IMR-90 (cell line): ENCODE results near the gene RNF213. TPM values are rescaled to one million over a fixed set of nuclear protein-coding genes. Genes with fewer than 3 reads are reported as not detected.

Source experiments
- ATAC-seq: fragments of 200-7000 bp; cut with Tn5 transposase; 2 replicates; pipeline ENCODE4 v1.9.1; 2020; ENCODE audit warnings: low read depth, mild to moderate bottlenecking, moderate library complexity
- BruUV-seq: library from RNA; stranded (reverse); fragments of 400-500 nt; replicated peaks from 2 replicates; lab custom pipeline; 2021; lab: Mats Ljungman, UMichigan
- CTCF ChIA-PET: fragments of 300-600 bp; formaldehyde crosslinking; extraction: SDS; loops from one replicate; lab custom pipeline; 2021; ENCODE audit warnings: antibody characterized with exemption; lab: Yijun Ruan, JAX
- POLR2A ChIA-PET: fragments of 300-600 bp; sonication (Branson Sonifier 250); formaldehyde crosslinking; loops from one replicate; lab custom pipeline; 2022; ENCODE audit warnings: antibody characterized with exemption; ENCODE audit not compliant: unreplicated experiment; lab: Charles Lee
- DNase-seq: peaks from one replicate; pipeline ENCODE4 v3.0.0; 2013
- H2AFZ ChIP-seq: replicated peaks from 2 replicates; pipeline ENCODE3; 2013; ENCODE audit warnings: low read length, mild to moderate bottlenecking; ENCODE audit not compliant: poor library complexity
- H2AK5ac ChIP-seq: 2 replicates; pipeline ENCODE4 v1.6.1; 2013; ENCODE audit warnings: low read depth, low read length, inconsistent platforms
- H2AK9ac ChIP-seq: replicated peaks from 2 replicates; pipeline ENCODE3; 2013; ENCODE audit warnings: mild to moderate bottlenecking, low read depth, low read length, moderate library complexity; ENCODE audit not compliant: poor library complexity
- H2BK120ac ChIP-seq: 2 replicates; pipeline ENCODE4 v1.6.1; 2013; ENCODE audit warnings: low read depth, low read length, inconsistent platforms
- H2BK15ac ChIP-seq: 3 replicates; pipeline ENCODE4 v1.6.1; 2013; ENCODE audit warnings: low read depth, low read length, inconsistent platforms
- H2BK20ac ChIP-seq: 2 replicates; pipeline ENCODE4 v1.6.1; 2013; ENCODE audit warnings: low read depth, mild to moderate bottlenecking, inconsistent platforms, low read length, moderate library complexity
- H2BK5ac ChIP-seq: 2 replicates; pipeline ENCODE4 v1.6.1; 2013; ENCODE audit warnings: mild to moderate bottlenecking, low read depth, low read length, inconsistent platforms; ENCODE audit not compliant: poor library complexity, severe bottlenecking
- H3K14ac ChIP-seq: replicated peaks from 2 replicates; pipeline ENCODE4 v1.6.1; 2013; ENCODE audit warnings: low read depth, low read length, inconsistent platforms
- H3K18ac ChIP-seq: 2 replicates; pipeline ENCODE4 v1.6.1; 2013; ENCODE audit warnings: low read depth, low read length, control low read depth
- H3K23ac ChIP-seq: 2 replicates; pipeline ENCODE4 v1.6.1; 2013; ENCODE audit warnings: low read depth, low read length, inconsistent platforms
- H3K27ac ChIP-seq: 2 replicates; pipeline ENCODE4 v1.5.1; 2013; ENCODE audit warnings: mild to moderate bottlenecking, control low read depth, low read length; ENCODE audit not compliant: insufficient read depth
- H3K27me3 ChIP-seq: 2 replicates; pipeline ENCODE4 v1.6.1; 2013; ENCODE audit warnings: low read length; ENCODE audit not compliant: control insufficient read depth, insufficient read depth
- H3K36me3 ChIP-seq: 2 replicates; pipeline ENCODE4 v1.6.1; 2013; ENCODE audit warnings: low read length, mixed read lengths; ENCODE audit not compliant: control insufficient read depth, insufficient read depth
- H3K4ac ChIP-seq: 2 replicates; pipeline ENCODE4 v1.6.1; 2013; ENCODE audit warnings: low read depth, low read length, inconsistent platforms
- H3K4me1 ChIP-seq: 2 replicates; pipeline ENCODE4 v1.6.1; 2013; ENCODE audit warnings: low read length, mixed read lengths; ENCODE audit not compliant: control insufficient read depth, insufficient read depth
- H3K4me2 ChIP-seq: 2 replicates; pipeline ENCODE4 v1.6.1; 2013; ENCODE audit warnings: low read depth, mild to moderate bottlenecking, control low read depth, low read length, moderate library complexity
- H3K4me3 ChIP-seq: 2 replicates; pipeline ENCODE4 v1.5.1; 2013; ENCODE audit warnings: low read depth, mild to moderate bottlenecking, control low read depth, low read length, moderate library complexity; ENCODE audit not compliant: insufficient read depth
- H3K56ac ChIP-seq: 2 replicates; pipeline ENCODE4 v1.6.1; 2013; ENCODE audit warnings: low read length, inconsistent platforms; ENCODE audit not compliant: insufficient read depth; ENCODE audit errors: extremely low read depth
- H3K79me1 ChIP-seq, 2 experiments: 2 replicates each; pipeline ENCODE4 v1.6.1; 2013; ENCODE audit warnings: low read length in 2 of 2, inconsistent platforms in 1 of 2, low read depth in 1 of 2
- H3K9ac ChIP-seq: 2 replicates; pipeline ENCODE4 v1.6.1; 2013; ENCODE audit warnings: low read depth, low read length, control low read depth
- H3K9me1 ChIP-seq: 2 replicates; pipeline ENCODE4 v1.6.1; 2013; ENCODE audit warnings: low read length, inconsistent platforms; ENCODE audit not compliant: insufficient read depth
- H3K9me3 ChIP-seq: 2 replicates; pipeline ENCODE4 v1.6.1; 2013; ENCODE audit warnings: low read length; ENCODE audit not compliant: control insufficient read depth, insufficient read depth
- H4K20me1 ChIP-seq: 2 replicates; pipeline ENCODE4 v1.6.1; 2013; ENCODE audit warnings: low read length, inconsistent platforms; ENCODE audit not compliant: insufficient read depth
- H4K5ac ChIP-seq: 2 replicates; pipeline ENCODE4 v1.6.1; 2013; ENCODE audit warnings: mild to moderate bottlenecking, low read depth, low read length, control low read depth
- H4K8ac ChIP-seq, 2 experiments: 2 replicates each; pipeline ENCODE4 v1.6.1; 2013; ENCODE audit warnings: low read depth in 2 of 2, low read length in 2 of 2, control low read depth in 1 of 2, inconsistent platforms in 1 of 2
- H4K91ac ChIP-seq: 2 replicates; pipeline ENCODE4 v1.6.1; 2013; ENCODE audit warnings: low read depth, low read length, inconsistent platforms; ENCODE audit not compliant: insufficient read depth
- CEBPB ChIP-seq: IDR thresholded peaks from 2 replicates; pipeline ENCODE4 v1.6.1; 2012; ENCODE audit warnings: low read depth, low read length, improper control_type of control experiment
- FOS ChIP-seq: fragments of 150-350 bp; IDR thresholded peaks from 2 replicates; pipeline ENCODE4 v1.6.1; 2016; ENCODE audit warnings: low read depth, low read length
- MAZ ChIP-seq: IDR thresholded peaks from 2 replicates; pipeline ENCODE4 v1.6.1; 2012; ENCODE audit warnings: low read depth, mild to moderate bottlenecking, low read length, improper control_type of control experiment, moderate library complexity, borderline replicate concordance
- NFE2L2 ChIP-seq: fragments of 150-350 bp; IDR thresholded peaks from 2 replicates; pipeline ENCODE4 v1.6.1; 2016; ENCODE audit warnings: low read depth, mild to moderate bottlenecking, low read length
- RCOR1 ChIP-seq: IDR thresholded peaks from 2 replicates; pipeline ENCODE4 v1.6.1; 2012; ENCODE audit warnings: mild to moderate bottlenecking, low read length, improper control_type of control experiment; ENCODE audit not compliant: insufficient replicate concordance
- USF2 ChIP-seq: fragments of 150-350 bp; IDR thresholded peaks from 2 replicates; pipeline ENCODE4 v1.6.1; 2017; ENCODE audit warnings: mild to moderate bottlenecking, antibody characterized with exemption, low read length, low read depth
- WGBS, 2 experiments: methylation state at CpG; one replicate each; pipeline versions ENCODE4 v1.1.5 to v1.1.7; 2013; ENCODE audit warnings: missing lambda C conversion rate in 2 of 2; ENCODE audit not compliant: insufficient read length in 1 of 2; ENCODE audit errors: extremely low coverage in 2 of 2; 5-methylcytosine and 5-hydroxymethylcytosine counted together
- dilution Hi-C: fragments of 300-500 bp; cut with HindIII; formaldehyde crosslinking; loops from one replicate; pipeline ENCODE4 v1.14.3; 2018; ENCODE audit warnings: low sequenced_read_pairs; ENCODE audit not compliant: unreplicated experiment
- in situ Hi-C: fragments of 300-500 bp; cut with MboI; formaldehyde crosslinking; loops from 3 replicates; pipeline ENCODE4 v1.14.3; 2019; ENCODE audit warnings: low sequenced_read_pairs, inconsistent platforms, mixed read lengths
- intact Hi-C: fragments of 100-400 bp; cut with micrococcal nuclease; formaldehyde crosslinking; loops from 2 replicates; pipeline ENCODE4 v1.10.0; 2022
- polyA plus RNA-seq, 3 experiments: library from polyadenylated mRNA; depleted of rRNA; stranded (reverse); fragments of >200 nt; gene quantifications; 2 replicates each; pipeline ENCODE4 v1.2.3, GENCODE V29; 2012; ENCODE audit warnings: low replicate concordance in 1 of 3
- total RNA-seq: library from RNA; depleted of rRNA; stranded (reverse); fragments of >200 nt; gene quantifications from 2 replicates; pipeline ENCODE4 v1.2.3, GENCODE V29; 2012
- TF ChIP-seq, protein P1 (sequence below): conservative IDR thresholded peaks from 2 replicates; pipeline ENCODE4 v1.5.1; 2012; ENCODE audit warnings: mild to moderate bottlenecking, low read depth, low read length, improper control_type of control experiment

The RNF213 gene
- total and polyA plus RNA-seq, 2 of the 4 experiments (the other 2 are of a cell fraction), result 23.4 to 36.0 TPM

DNA sequence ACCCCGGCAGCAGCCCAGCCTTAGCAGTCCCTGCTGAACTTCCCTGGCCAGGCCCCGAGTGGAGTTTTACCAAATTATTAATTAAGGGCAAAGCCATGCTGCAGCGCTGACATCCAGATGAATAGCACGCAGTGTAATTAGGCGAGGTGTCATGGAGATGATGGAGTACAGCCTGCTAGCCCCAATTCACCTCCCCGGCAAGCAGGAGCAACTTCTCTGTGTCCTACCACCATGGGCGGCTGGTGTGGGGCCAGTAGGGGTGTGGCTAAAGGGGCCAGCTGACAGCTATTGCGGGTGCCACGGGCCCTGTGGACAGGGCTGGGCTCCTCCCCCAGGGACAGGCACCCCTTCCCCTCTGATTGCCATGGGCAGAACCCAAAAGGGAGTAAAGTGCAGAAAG is 178.8 kb downstream of the RNF213 start:
- CTCF ChIA-PET, result no interaction called here
- Histone ChIP-seq H3K27me3 (peaks cover 9% of the 10 kb centered on the region; the same call in 1 of the 2 replicates), H3K36me3 (no peaks in the 10 kb centered on the region), H3K23ac (no peak overlapping the region), H2BK15ac (no peak overlapping the region), H2BK120ac (no peak overlapping the region), H3K79me1 (no peaks in the 10 kb centered on the region), H2BK5ac (no peak overlapping the region), H3K4me3 (no peak overlapping the region), H3K56ac (no peak overlapping the region), H4K8ac (no peak overlapping the region), H3K9me3 (no peaks in the 10 kb centered on the region), H4K91ac (no peak overlapping the region), H3K9ac (no peak overlapping the region), H3K27ac (no peak overlapping the region), H2AK5ac (no peak overlapping the region), H4K5ac (no peak overlapping the region), H3K9me1 (no peaks in the 10 kb centered on the region), H2AFZ (no peak overlapping the region), H2AK9ac (no peak overlapping the region), H3K18ac (no peak overlapping the region), H3K4me2 (no peak overlapping the region), H3K4me1 (peaks cover under 1% of the 10 kb centered on the region; the same call in 1 of the 2 replicates), H2BK20ac (no peak overlapping the region), H3K4ac (no peak overlapping the region), H4K20me1 (no peaks in the 10 kb centered on the region; the same call in 1 of the 2 replicates), H3K14ac (no peak overlapping the region)
- in situ Hi-C loops (no loop called here), intact Hi-C loops (no loop called here), dilution Hi-C loops (no loop called here)
- TF ChIP-seq USF2 (no peak), NFE2L2 (no peak), RCOR1 (no peak), FOS (no peak), MAZ (no peak), CEBPB (no peak)
- TF ChIP-seq, protein P1, sequence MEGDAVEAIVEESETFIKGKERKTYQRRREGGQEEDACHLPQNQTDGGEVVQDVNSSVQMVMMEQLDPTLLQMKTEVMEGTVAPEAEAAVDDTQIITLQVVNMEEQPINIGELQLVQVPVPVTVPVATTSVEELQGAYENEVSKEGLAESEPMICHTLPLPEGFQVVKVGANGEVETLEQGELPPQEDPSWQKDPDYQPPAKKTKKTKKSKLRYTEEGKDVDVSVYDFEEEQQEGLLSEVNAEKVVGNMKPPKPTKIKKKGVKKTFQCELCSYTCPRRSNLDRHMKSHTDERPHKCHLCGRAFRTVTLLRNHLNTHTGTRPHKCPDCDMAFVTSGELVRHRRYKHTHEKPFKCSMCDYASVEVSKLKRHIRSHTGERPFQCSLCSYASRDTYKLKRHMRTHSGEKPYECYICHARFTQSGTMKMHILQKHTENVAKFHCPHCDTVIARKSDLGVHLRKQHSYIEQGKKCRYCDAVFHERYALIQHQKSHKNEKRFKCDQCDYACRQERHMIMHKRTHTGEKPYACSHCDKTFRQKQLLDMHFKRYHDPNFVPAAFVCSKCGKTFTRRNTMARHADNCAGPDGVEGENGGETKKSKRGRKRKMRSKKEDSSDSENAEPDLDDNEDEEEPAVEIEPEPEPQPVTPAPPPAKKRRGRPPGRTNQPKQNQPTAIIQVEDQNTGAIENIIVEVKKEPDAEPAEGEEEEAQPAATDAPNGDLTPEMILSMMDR, result no peak
- no CpG with 5 or more reads among the region's 9 CpGs for WGBS, 2 experiments
- ATAC-seq (no peak), DNase-seq (no peak)
- no TSS peak for BruUV-seq
- POLR2A ChIA-PET, result no interaction called here
